ENCODE data around the gene ARL4C. TPM values are rescaled to one million over a fixed set of nuclear protein-coding genes. Genes with fewer than 3 reads are reported as not detected.

ARL4C gene
- total RNA-seq, 1 donor from 2014 or later = 2.7 TPM

- H3K4me3 ChIP-seq = no peak overlapping the region
- H3K27ac ChIP-seq (replicated peaks) = no peak overlapping the region
- H3K4me1 ChIP-seq = no peaks in the 10 kb centered on the region
- no peak for TF ChIP-seq CTCF (IDR thresholded peaks at IDR 0.05; ENCODE audit: borderline replicate concordance)
- DNase-seq = no peak
- peaks cover 19% of the 10 kb centered on the region for H3K9me3 ChIP-seq (replicated peaks)
- H3K36me3 ChIP-seq = no peaks in the 10 kb centered on the region
- intact Hi-C loops (cut with micrococcal nuclease) = no loop called here
- H3K27me3 ChIP-seq (ENCODE audit: low read depth) = peaks cover 12% of the 10 kb centered on the region
Measured at GRCh38 chr2:234521536-234521935, 24.7 kb upstream of the ARL4C start.

- Histone ChIP-seq H3K27me3 (ENCODE audit: low read depth) (peaks cover 26% of the 10 kb centered on the region), H3K36me3 (no peaks in the 10 kb centered on the region), H3K4me1 (no peaks in the 10 kb centered on the region), H3K9me3 (replicated peaks) (peaks cover 2% of the 10 kb centered on the region), H3K27ac (replicated peaks) (no peak overlapping the region), H3K4me3 (no peak overlapping the region)
- no peak for TF ChIP-seq CTCF (IDR thresholded peaks at IDR 0.05; ENCODE audit: borderline replicate concordance)
- DNase-seq = no peak
- intact Hi-C loops (cut with micrococcal nuclease) = no loop called here
Measured at GRCh38 chr2:234518986-234519642, 22.2 kb upstream of the ARL4C start.

- H3K27ac ChIP-seq (replicated peaks) = no peak overlapping the region
- H3K9me3 ChIP-seq (replicated peaks) = no peaks in the 10 kb centered on the region
- H3K4me1 ChIP-seq = no peaks in the 10 kb centered on the region
- H3K36me3 ChIP-seq = no peaks in the 10 kb centered on the region
- H3K27me3 ChIP-seq (ENCODE audit: low read depth) = peaks cover 37% of the 10 kb centered on the region
- intact Hi-C loops (cut with micrococcal nuclease) = no loop called here
- no peak overlapping the region for H3K4me3 ChIP-seq
- no peak for DNase-seq
- no peak for TF ChIP-seq CTCF (IDR thresholded peaks at IDR 0.05; ENCODE audit: borderline replicate concordance)
Measured at GRCh38 chr2:234517971-234518370, 21.1 kb upstream of the ARL4C start.

GRCh38 chr2:234514873-234515638, 18.2 kb upstream of the ARL4C start:
- H3K9me3 ChIP-seq (replicated peaks) = no peaks in the 10 kb centered on the region
- no peak overlapping the region for H3K27ac ChIP-seq (replicated peaks)
- no peaks in the 10 kb centered on the region for H3K4me1 ChIP-seq
- H3K36me3 ChIP-seq = no peaks in the 10 kb centered on the region
- no peak for DNase-seq
- no peak overlapping the region for H3K4me3 ChIP-seq
- intact Hi-C loops (cut with micrococcal nuclease) = no loop called here
- TF ChIP-seq CTCF (IDR thresholded peaks at IDR 0.05; ENCODE audit: borderline replicate concordance) = no peak
- H3K27me3 ChIP-seq (ENCODE audit: low read depth) = peaks cover 48% of the 10 kb centered on the region

- no peaks in the 10 kb centered on the region for H3K36me3 ChIP-seq
- intact Hi-C loops (cut with micrococcal nuclease) = no loop called here
- TF ChIP-seq CTCF (IDR thresholded peaks at IDR 0.05; ENCODE audit: borderline replicate concordance) = no peak
Measured at GRCh38 chr2:234514099-234514498, 17.2 kb upstream of the ARL4C start.

More at GRCh38 chr2:234514099-234514498, 17.2 kb upstream of the ARL4C start:
- no peak overlapping the region for H3K4me3 ChIP-seq
- DNase-seq = no peak
- peaks cover 54% of the 10 kb centered on the region for H3K27me3 ChIP-seq (ENCODE audit: low read depth)
- no peaks in the 10 kb centered on the region for H3K4me1 ChIP-seq
- no peaks in the 10 kb centered on the region for H3K9me3 ChIP-seq (replicated peaks)
- H3K27ac ChIP-seq (replicated peaks) = no peak overlapping the region

Measured in left ventricle myocardium inferior (tissue), 1 donor.